Left lung (tissue), 10 donors: ENCODE measurements around the gene ZGPAT. TPM values are rescaled to one million over a fixed set of nuclear protein-coding genes. Genes with fewer than 3 reads are reported as not detected.

Source experiments
- ATAC-seq: fragments of 200-7000 bp; cut with Tn5 transposase; one replicate; pipeline ENCODE4 v1.9.1; 2020; ENCODE audit warnings: moderate library complexity
- DNase-seq, 4 donors: peaks; one replicate each; pipeline ENCODE4 v3.0.0-alpha.2; 2013 to 2020
- H3K27ac ChIP-seq, 2 donors: fragments of 200-600 bp; sonication (generic) in 1 of 2; one replicate each; pipeline versions ENCODE4 v1.5.0 to v1.8.0; 2020 to 2021
- H3K27me3 ChIP-seq, 2 donors: fragments of 200-600 bp; sonication (generic) in 1 of 2; one replicate each; pipeline versions ENCODE4 v1.5.0 to v1.8.0; 2020 to 2021
- H3K36me3 ChIP-seq, 2 donors: fragments of 200-600 bp; sonication (generic) in 1 of 2; one replicate each; pipeline versions ENCODE4 v1.5.0 to v1.8.0; 2020 to 2021
- H3K4me1 ChIP-seq, 2 donors: fragments of 200-600 bp; one replicate each; pipeline ENCODE4 v1.8.0; 2021
- H3K4me3 ChIP-seq, 2 donors: fragments of 200-600 bp; sonication (generic) in 1 of 2; one replicate each; pipeline versions ENCODE4 v1.5.0 to v1.8.0; 2020 to 2021; ENCODE audit warnings: mild to moderate bottlenecking in 1 of 2
- H3K9me3 ChIP-seq, 2 donors: fragments of 200-600 bp; sonication (generic) in 1 of 2; one replicate each; pipeline versions ENCODE4 v1.5.0 to v1.8.0; 2020 to 2021
- CTCF ChIP-seq, 2 donors: fragments of 200-600 bp; sonication (generic) in 1 of 2; IDR thresholded peaks; one replicate each; pipeline versions ENCODE4 v1.5.0 to v1.8.0; 2021; ENCODE audit warnings: antibody characterized with exemption in 2 of 2
- intact Hi-C, 2 donors: fragments of 100-400 bp; cut with DNase I; formaldehyde crosslinking; loops; one replicate each; pipeline versions ENCODE4 v1.11.2 to v1.14.2; 2022
- polyA plus RNA-seq, 6 donors: library from polyadenylated mRNA; unstranded; fragments of 120-200 nt; gene quantifications; one replicate each; pipeline ENCODE4 v1.2.1, GENCODE V29; 2013; ENCODE audit not compliant: insufficient read length in 6 of 6
- total RNA-seq, 2 donors: library from RNA; stranded (reverse); fragmentation: NEBNext Ultra II Directional; extraction: Animal tissue kit (Norgen Biotek cat#: 25700); gene quantifications; one replicate each; pipeline ENCODE4 v1.2.1, GENCODE V29; 2021
- donor health status: DM: no; HTN: yes; CAD: no.
- donor health status: DM: no; HTN: no; CAD: no.

ZGPAT gene
- total and polyA plus RNA-seq, 8 donors: 13.7 to 28.8 (median 18.9) TPM

DNA sequence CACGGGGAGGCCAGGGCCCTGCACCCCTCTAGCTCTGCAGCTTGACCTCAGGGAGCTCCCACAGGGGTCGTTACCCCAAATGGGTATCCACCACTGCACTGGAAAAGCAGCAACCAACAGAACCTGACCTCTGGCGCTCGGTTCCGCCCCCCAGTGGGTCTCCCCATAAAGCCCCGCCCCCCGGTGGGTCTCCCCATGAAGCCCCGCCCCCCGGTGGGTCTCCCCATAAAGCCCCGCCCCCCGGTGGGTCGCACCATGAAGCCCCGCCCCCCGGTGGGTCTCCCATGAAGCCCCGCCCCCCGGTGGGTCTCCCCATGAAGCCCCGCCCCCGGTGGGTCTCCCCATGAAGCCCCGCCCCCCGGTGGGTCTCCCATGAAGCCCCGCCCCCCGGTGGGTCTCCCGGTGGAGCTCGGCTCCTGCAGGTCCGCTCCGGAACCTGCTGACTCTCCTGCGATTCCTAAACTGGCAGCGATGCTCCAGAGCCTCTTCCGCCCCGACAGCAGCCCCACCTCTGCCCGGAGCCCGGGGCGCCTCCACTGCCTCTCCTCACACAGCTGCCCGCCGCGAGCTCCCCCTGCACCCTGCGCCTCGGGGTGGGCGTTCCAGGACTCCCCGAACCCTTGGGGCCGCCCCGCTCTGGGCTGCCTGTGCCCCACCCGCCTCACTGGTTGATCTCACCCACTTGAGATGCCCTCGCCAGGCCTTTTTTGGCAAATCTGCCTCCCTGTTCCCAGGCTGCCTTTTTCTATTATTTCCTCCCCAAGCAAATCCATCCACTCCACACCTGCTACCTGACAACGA lies 43.8 kb downstream of the ZGPAT start:
- H3K4me1 ChIP-seq: no peaks in the 10 kb centered on the region
- DNase-seq (peak in 1 of 4 donors; percentile 69), ATAC-seq (no peak)
- H3K4me3 ChIP-seq: no peak overlapping the region
- H3K36me3 ChIP-seq: peaks cover 0 to 3% of the 10 kb centered on the region in 2 donors
- TF ChIP-seq CTCF (IDR thresholded peaks at IDR 0.05): no peak
- intact Hi-C loops: no loop called here
- H3K27ac ChIP-seq: peak overlapping the region in 1 of 2 donors; percentile 41
- H3K27me3 ChIP-seq: no peaks in the 10 kb centered on the region
- no peaks in the 10 kb centered on the region for H3K9me3 ChIP-seq

DNA sequence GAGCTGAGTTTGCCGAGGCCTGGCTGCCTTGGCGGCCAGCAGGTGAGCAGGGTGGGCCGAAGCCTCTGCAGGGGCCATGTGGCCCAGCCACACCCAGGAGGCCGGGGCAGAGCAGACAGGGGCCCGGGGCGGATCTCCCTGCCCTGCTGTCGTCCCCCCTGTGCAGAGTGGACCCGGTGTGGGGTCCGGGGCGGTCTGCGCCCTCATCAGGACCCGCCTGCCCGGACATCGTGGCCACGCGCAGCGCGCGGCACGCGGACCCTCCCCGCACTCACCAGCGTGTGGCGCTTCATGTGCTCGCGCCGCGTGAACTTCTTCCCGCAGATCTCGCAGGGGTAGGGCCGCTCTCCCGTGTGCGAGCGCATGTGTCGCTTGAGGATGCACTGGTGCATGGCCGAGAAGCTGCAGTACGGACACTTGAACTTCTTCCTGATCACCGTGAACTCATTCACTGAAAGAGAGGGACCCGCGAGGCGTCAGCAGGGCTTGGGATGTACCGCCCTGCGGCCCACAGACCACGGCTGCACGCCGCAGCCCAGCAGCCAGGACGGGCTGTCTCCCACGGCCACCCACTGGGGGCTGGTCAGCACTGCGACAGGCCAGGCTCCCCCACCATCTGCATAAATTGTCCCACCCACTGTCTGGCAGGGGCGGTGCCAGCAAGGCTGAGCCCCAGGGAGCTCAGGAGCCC lies 44.7 kb downstream of the ZGPAT start:
- DNase-seq (peak in 1 of 4 donors; percentile 71), ATAC-seq (no peak)
- H3K9me3 ChIP-seq: no peaks in the 10 kb centered on the region
- H3K27me3 ChIP-seq: no peaks in the 10 kb centered on the region
- no peaks in the 10 kb centered on the region for H3K4me1 ChIP-seq
- no peak overlapping the region for H3K4me3 ChIP-seq
- no peak for TF ChIP-seq CTCF (IDR thresholded peaks at IDR 0.05)
- no peak overlapping the region for H3K27ac ChIP-seq
- H3K36me3 ChIP-seq: no peaks in the 10 kb centered on the region
- intact Hi-C loops: no loop called here

DNA sequence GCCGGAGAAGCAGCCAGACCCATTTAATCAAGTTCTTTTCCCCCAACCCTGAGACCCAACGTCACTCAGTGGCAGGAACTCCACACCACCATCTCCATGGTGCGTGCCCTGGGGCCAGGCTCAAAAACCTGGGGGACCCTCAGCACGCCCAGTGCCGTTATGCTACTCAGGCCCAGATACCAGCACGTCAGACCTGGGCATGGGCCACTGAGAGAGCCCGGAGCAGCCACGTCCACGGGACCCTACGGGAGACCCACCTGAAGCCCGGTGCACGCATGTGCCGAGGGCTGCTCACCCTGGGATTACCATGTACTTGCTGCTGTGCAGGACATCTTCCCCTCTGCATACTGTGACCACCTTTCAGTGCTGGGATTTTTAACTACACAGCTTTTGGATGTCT lies 45.5 kb downstream of the ZGPAT start:
- no peak for TF ChIP-seq CTCF (IDR thresholded peaks at IDR 0.05)
- intact Hi-C loops: no loop called here
- Histone ChIP-seq H3K36me3 (no peaks in the 10 kb centered on the region), H3K4me1 (no peaks in the 10 kb centered on the region), H3K9me3 (no peaks in the 10 kb centered on the region), H3K27ac (no peak overlapping the region), H3K4me3 (no peak overlapping the region), H3K27me3 (no peaks in the 10 kb centered on the region)
- ATAC-seq (no peak), DNase-seq (peak in 1 of 4 donors; percentile 55)

GRCh38 chr20:63754008-63754407 lies 46.2 kb downstream of the ZGPAT start:
- H3K9me3 ChIP-seq: no peaks in the 10 kb centered on the region
- DNase-seq (peak in 1 of 4 donors; percentile 58), ATAC-seq (no peak)
- no peaks in the 10 kb centered on the region for H3K27me3 ChIP-seq
- no peak for TF ChIP-seq CTCF (IDR thresholded peaks at IDR 0.05)
- H3K27ac ChIP-seq: no peak overlapping the region
- intact Hi-C loops: no loop called here
- no peaks in the 10 kb centered on the region for H3K36me3 ChIP-seq
- H3K4me1 ChIP-seq: no peaks in the 10 kb centered on the region
- no peak overlapping the region for H3K4me3 ChIP-seq

DNA sequence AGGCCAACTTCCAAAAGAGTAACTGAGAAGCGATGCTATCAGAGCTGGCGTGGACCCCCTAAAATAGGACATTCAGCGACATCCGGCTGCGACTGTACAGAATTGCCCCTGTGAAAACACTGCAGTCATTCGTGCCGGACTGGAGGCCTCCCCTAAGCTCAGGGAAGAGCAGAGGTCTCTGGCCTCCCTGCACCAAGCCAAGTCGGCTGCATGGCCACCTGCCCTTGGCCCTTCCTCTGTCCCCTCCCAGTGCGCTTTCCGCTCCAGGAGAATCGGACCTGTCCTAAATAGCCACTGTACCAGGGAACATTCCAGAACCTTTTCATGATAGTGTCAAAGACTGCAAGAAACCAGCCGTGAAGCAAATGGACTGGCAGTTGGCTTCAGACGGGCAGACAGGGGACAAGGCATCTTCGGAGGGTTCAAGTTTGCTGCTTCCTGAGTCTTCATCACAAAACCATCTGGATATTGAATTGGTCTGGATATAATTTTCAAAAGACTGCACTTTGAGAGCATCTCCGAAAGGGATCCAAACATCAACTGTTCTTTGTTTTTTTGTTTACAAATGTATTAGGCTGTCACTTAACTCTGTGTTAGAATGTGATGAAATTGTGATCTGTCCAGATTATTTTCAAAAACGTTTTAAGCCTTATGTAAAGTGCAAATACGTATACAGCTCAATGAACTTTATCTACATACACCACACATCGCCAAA lies 48.3 kb downstream of the ZGPAT start:
- no peaks in the 10 kb centered on the region for H3K4me1 ChIP-seq
- intact Hi-C loops: no loop called here
- peak in 1 of 4 donors; percentile 53 for DNase-seq
- H3K27me3 ChIP-seq: no peaks in the 10 kb centered on the region
- no peak overlapping the region for H3K27ac ChIP-seq
- no peak for ATAC-seq
- H3K4me3 ChIP-seq: no peak overlapping the region
- no peaks in the 10 kb centered on the region for H3K9me3 ChIP-seq
- TF ChIP-seq CTCF (IDR thresholded peaks at IDR 0.05): no peak
- no peaks in the 10 kb centered on the region for H3K36me3 ChIP-seq
